Lower lobe of right lung (tissue), 2 donors: Measurements from ENCODE around the gene ADAMTS2. TPM values are rescaled to one million over a fixed set of nuclear protein-coding genes. Genes with fewer than 3 reads are reported as not detected.

Experiments used
- ATAC-seq, 2 donors: fragments of 200-7000 bp; cut with Tn5 transposase; one replicate each; pipeline ENCODE4 v1.9.1; 2020 to 2022; ENCODE audit warnings: mild to moderate bottlenecking in 2 of 2, moderate library complexity in 2 of 2
- DNase-seq: peaks from one replicate; pipeline ENCODE4 v3.0.0-alpha.2; 2020
- H3K27ac ChIP-seq: fragments of 200-600 bp; one replicate; pipeline ENCODE4 v1.8.0; 2022
- H3K27me3 ChIP-seq: fragments of 200-600 bp; one replicate; pipeline ENCODE4 v1.8.0; 2022; ENCODE audit warnings: low read depth
- H3K36me3 ChIP-seq: fragments of 200-600 bp; one replicate; pipeline ENCODE4 v1.8.0; 2022; ENCODE audit warnings: mild to moderate bottlenecking
- H3K4me1 ChIP-seq: fragments of 200-600 bp; one replicate; pipeline ENCODE4 v1.8.0; 2022
- H3K4me3 ChIP-seq: fragments of 200-600 bp; one replicate; pipeline ENCODE4 v1.8.0; 2022; ENCODE audit warnings: mild to moderate bottlenecking
- H3K9me3 ChIP-seq: fragments of 200-600 bp; one replicate; pipeline ENCODE4 v1.8.0; 2022
- intact Hi-C: fragments of 100-400 bp; cut with DNase I; formaldehyde crosslinking; loops from one replicate; pipeline ENCODE4 v1.11.0; 2022
- total RNA-seq: library from RNA; stranded (reverse); fragmentation: NEBNext Ultra II Directional; extraction: Animal tissue kit (Norgen Biotek cat#: 25700); gene quantifications from one replicate; pipeline ENCODE4 v1.2.1, GENCODE V29; 2021
- TF ChIP-seq, protein P1 (sequence below): fragments of 200-600 bp; IDR thresholded peaks from one replicate; pipeline ENCODE4 v1.8.0; 2022; ENCODE audit warnings: antibody characterized with exemption, mild to moderate bottlenecking
- donor health status: DM: no; HTN: yes; CAD: no; lungs with severe emphysema.

The ADAMTS2 gene
- total RNA-seq, 1 donor from 2014 or later, result 13.0 TPM

GRCh38 chr5:179275381-179275878, 69.8 kb downstream of the ADAMTS2 start:
- peaks cover 3% of the 10 kb centered on the region for H3K36me3 ChIP-seq
- TF ChIP-seq, protein P1, sequence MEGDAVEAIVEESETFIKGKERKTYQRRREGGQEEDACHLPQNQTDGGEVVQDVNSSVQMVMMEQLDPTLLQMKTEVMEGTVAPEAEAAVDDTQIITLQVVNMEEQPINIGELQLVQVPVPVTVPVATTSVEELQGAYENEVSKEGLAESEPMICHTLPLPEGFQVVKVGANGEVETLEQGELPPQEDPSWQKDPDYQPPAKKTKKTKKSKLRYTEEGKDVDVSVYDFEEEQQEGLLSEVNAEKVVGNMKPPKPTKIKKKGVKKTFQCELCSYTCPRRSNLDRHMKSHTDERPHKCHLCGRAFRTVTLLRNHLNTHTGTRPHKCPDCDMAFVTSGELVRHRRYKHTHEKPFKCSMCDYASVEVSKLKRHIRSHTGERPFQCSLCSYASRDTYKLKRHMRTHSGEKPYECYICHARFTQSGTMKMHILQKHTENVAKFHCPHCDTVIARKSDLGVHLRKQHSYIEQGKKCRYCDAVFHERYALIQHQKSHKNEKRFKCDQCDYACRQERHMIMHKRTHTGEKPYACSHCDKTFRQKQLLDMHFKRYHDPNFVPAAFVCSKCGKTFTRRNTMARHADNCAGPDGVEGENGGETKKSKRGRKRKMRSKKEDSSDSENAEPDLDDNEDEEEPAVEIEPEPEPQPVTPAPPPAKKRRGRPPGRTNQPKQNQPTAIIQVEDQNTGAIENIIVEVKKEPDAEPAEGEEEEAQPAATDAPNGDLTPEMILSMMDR, result no peak
- DNase-seq (peak; percentile 45), ATAC-seq (peak; percentile 20 to 28)
- intact Hi-C loops, result no loop called here
- peak overlapping the region; percentile 75 for H3K27ac ChIP-seq
- H3K27me3 ChIP-seq, result no peaks in the 10 kb centered on the region
- H3K4me1 ChIP-seq, result peaks cover 51% of the 10 kb centered on the region
- no peak overlapping the region for H3K4me3 ChIP-seq
- no peaks in the 10 kb centered on the region for H3K9me3 ChIP-seq

DNA sequence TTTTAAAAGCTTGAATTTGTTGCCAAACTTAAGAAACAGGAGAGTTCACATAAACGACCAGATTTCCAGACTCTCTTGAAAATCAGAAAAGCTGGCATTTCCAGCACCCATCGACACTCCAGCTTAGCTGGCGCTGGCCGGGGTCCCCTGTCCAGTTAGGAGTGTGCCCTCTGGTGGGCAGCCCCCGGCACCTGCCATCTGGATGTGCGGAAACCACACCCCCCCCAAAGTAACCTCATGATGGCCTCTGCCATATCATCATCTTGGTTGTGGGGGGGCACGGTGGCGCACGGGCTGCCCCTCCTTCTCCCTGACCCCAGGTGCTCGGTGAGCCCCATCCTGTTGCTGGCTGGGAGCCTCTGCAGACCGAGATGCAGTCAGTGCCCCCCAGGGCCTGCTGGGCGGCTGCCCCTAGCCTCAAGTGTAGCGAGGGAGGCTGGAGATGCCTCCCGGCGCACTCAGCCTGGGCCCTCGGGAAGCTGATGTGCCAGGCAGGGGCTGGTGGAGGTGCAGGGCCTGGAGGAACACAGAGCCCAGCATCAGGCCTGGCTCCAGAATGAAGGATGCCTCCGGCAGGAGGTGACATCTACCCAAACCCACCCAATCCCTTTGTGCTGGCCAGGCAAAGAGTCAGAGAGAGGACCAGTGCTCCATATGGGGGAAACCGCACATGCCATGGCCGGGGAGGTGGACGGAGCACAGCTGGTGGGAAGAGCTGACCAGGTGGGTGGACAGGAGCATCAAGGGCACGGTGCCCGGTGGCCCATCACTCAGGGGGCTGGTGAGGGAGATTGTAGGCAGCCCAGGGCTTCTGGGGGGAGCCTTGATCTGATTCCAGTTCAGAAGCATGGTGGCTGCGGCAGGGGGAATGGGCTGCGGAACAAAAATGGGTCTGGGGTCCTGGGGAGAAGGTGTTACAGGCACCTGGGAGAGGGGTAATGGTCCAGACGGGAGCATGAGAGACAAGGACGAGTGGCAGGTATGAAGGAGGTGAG, 70.6 kb downstream of the ADAMTS2 start:
- H3K36me3 ChIP-seq, result peaks cover 3% of the 10 kb centered on the region
- DNase-seq (peak; percentile 37), ATAC-seq (no peak)
- TF ChIP-seq, protein P1, result no peak
- H3K27me3 ChIP-seq, result no peaks in the 10 kb centered on the region
- no peaks in the 10 kb centered on the region for H3K9me3 ChIP-seq
- no peak overlapping the region for H3K4me3 ChIP-seq
- H3K27ac ChIP-seq, result peak overlapping the region; percentile 75
- intact Hi-C loops, result no loop called here
- peaks cover 60% of the 10 kb centered on the region for H3K4me1 ChIP-seq

GRCh38 chr5:179273441-179274145, 71.7 kb downstream of the ADAMTS2 start:
- intact Hi-C loops, result no loop called here
- ATAC-seq, result no peak
- H3K36me3 ChIP-seq, result peaks cover 3% of the 10 kb centered on the region
- no peaks in the 10 kb centered on the region for H3K27me3 ChIP-seq
- H3K4me1 ChIP-seq, result peaks cover 66% of the 10 kb centered on the region
- TF ChIP-seq, protein P1, result no peak
- peak; percentile 20 for DNase-seq
- no peaks in the 10 kb centered on the region for H3K9me3 ChIP-seq
- no peak overlapping the region for H3K4me3 ChIP-seq
- peak overlapping the region; percentile 46 for H3K27ac ChIP-seq

- Histone ChIP-seq H3K36me3 (peaks cover 3% of the 10 kb centered on the region), H3K27ac (peak overlapping the region; percentile 46), H3K4me1 (peaks cover 66% of the 10 kb centered on the region), H3K9me3 (no peaks in the 10 kb centered on the region), H3K4me3 (no peak overlapping the region), H3K27me3 (no peaks in the 10 kb centered on the region)
- ATAC-seq, result no peak
- TF ChIP-seq, protein P1, result no peak
- intact Hi-C loops, result no loop called here
- DNase-seq, result peak; percentile 39
Observed at GRCh38 chr5:179273073-179273435, 72.2 kb downstream of the ADAMTS2 start.

- Histone ChIP-seq H3K27ac (peak overlapping the region; percentile 46), H3K9me3 (no peaks in the 10 kb centered on the region), H3K27me3 (no peaks in the 10 kb centered on the region), H3K4me1 (peaks cover 69% of the 10 kb centered on the region), H3K36me3 (peaks cover 3% of the 10 kb centered on the region), H3K4me3 (no peak overlapping the region)
- intact Hi-C loops, result no loop called here
- TF ChIP-seq, protein P1, result no peak
- DNase-seq, result peak; percentile 39
- no peak for ATAC-seq
Observed at GRCh38 chr5:179272326-179273072, 72.8 kb downstream of the ADAMTS2 start.
